Stimulated activated naive CD8-positive, alpha-beta T cell treated with anti-CD3 and anti-CD28 coated beads, Interleukin-15, amount 100 ng/mL, for 72 hours (primary cell): ENCODE results near the gene ITSN2.

Experiments used
- ATAC-seq: fragments of 150-1000 bp; cut with Tn5 transposase; 2 replicates; pipeline ENCODE4 v1.10.0; 2021; ENCODE audit warnings: mild to moderate bottlenecking, moderate library complexity
- DNase-seq, 2 donors: peaks; one replicate each; pipeline ENCODE4 v3.0.0; 2021 to 2022
- H3K27ac Mint-ChIP-seq, 2 donors: one replicate each; pipeline ENCODE4 v1.8.0; 2022; ENCODE audit warnings: mild to moderate bottlenecking in 2 of 2, mixed read lengths in 2 of 2, moderate library complexity in 2 of 2
- H3K27me3 Mint-ChIP-seq: one replicate; pipeline ENCODE4 v1.8.0; 2022; ENCODE audit warnings: mixed read lengths
- H3K4me1 Mint-ChIP-seq: one replicate; pipeline ENCODE4 v1.8.0; 2022; ENCODE audit warnings: mild to moderate bottlenecking, mixed read lengths
- H3K4me3 Mint-ChIP-seq, 2 donors: one replicate each; pipeline ENCODE4 v1.8.0; 2022; ENCODE audit warnings: mild to moderate bottlenecking in 2 of 2, mixed read lengths in 2 of 2, moderate library complexity in 1 of 2
- H3K9me3 Mint-ChIP-seq, 2 donors: one replicate each; pipeline ENCODE4 v1.8.0; 2022; ENCODE audit warnings: mixed read lengths in 2 of 2

ITSN2 gene

DNA sequence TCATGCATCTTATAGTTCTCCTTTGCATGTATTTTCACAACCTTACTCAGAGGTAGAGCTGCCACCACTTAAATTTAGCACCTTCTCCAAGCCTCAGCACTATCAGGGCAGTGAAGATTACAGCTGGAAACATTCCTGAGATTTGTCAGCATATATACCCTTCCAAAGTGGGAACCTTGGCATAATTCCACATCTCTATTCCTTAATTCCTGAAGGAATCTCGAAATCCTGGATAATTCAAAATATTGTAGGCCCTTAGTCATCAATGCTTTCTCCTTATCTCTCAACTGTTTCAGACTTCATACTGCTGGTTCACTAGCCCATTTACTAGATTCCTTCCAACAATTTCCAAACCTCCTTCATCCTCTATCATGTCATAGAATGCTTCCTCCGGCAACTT, 87.4 kb downstream of the ITSN2 start:
- ATAC-seq (no peak), DNase-seq (no peak)
- Mint-ChIP-seq H3K4me3 (no peak overlapping the region), H3K27me3 (no peaks in the 10 kb centered on the region), H3K4me1 (no peaks in the 10 kb centered on the region), H3K9me3 (no peaks in the 10 kb centered on the region), H3K27ac (no peak overlapping the region)

GRCh38 chr2:24272161-24272802, 88.1 kb downstream of the ITSN2 start:
- H3K4me1 Mint-ChIP-seq: no peaks in the 10 kb centered on the region
- no peaks in the 10 kb centered on the region for H3K27me3 Mint-ChIP-seq
- H3K9me3 Mint-ChIP-seq: no peaks in the 10 kb centered on the region
- no peak overlapping the region for H3K4me3 Mint-ChIP-seq
- DNase-seq: no peak
- H3K27ac Mint-ChIP-seq: no peak overlapping the region
- no peak for ATAC-seq

- Mint-ChIP-seq H3K9me3 (no peaks in the 10 kb centered on the region), H3K27ac (peak overlapping the region in 1 of 2 donors; percentile 22), H3K27me3 (no peaks in the 10 kb centered on the region), H3K4me1 (no peaks in the 10 kb centered on the region), H3K4me3 (no peak overlapping the region)
- no peak for DNase-seq
- no peak for ATAC-seq
Observed at GRCh38 chr2:24269265-24269664, 91.1 kb downstream of the ITSN2 start.

DNA sequence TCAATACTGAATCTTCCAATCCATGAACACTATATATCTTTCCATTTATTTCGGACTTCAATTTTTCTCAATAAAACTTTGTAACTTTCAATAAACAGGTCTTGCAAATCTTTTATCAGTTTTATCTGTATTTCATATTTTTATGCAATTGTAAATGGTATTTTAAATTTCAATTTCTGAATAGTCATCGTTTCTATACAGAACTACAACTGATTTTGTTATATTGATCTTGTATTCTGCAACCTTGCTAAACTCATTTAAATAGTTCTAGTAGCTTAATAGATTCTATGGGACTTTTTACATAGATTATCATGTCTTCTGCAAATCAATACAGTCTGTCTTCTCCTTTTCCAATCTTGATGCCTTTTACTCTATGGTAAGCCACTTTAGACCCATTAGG, 95.1 kb downstream of the ITSN2 start:
- ATAC-seq: no peak
- no peak overlapping the region for H3K4me3 Mint-ChIP-seq
- DNase-seq: no peak
- no peaks in the 10 kb centered on the region for H3K27me3 Mint-ChIP-seq
- H3K9me3 Mint-ChIP-seq: no peaks in the 10 kb centered on the region
- peaks cover 7% of the 10 kb centered on the region for H3K4me1 Mint-ChIP-seq
- no peak overlapping the region for H3K27ac Mint-ChIP-seq

GRCh38 chr2:24262421-24262970, 97.8 kb downstream of the ITSN2 start:
- ATAC-seq: no peak
- DNase-seq: no peak
- no peak overlapping the region for H3K4me3 Mint-ChIP-seq
- no peaks in the 10 kb centered on the region for H3K9me3 Mint-ChIP-seq
- no peaks in the 10 kb centered on the region for H3K27me3 Mint-ChIP-seq
- peaks cover 7% of the 10 kb centered on the region for H3K4me1 Mint-ChIP-seq
- peak overlapping the region in 1 of 2 donors; percentile 64 for H3K27ac Mint-ChIP-seq

DNA sequence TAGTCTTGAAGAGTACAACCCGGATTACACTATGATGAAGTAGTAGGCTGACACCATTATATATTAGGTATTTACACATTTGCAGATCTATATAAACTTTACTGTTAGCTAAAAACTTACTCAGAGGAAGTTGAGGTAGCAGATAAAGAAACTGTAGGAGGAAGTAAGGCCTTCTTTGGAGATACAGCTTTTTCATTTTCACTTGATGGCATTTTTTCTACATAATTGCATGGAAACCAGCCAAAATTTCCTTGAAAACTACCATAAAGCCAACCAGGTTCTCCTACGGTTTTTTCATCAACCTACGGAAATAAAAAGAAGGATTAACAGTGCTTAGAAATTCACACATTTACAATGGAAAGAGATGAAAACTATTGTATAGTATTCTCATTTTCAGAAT, 98.9 kb downstream of the ITSN2 start:
- Mint-ChIP-seq H3K27ac (no peak overlapping the region), H3K4me1 (peaks cover 7% of the 10 kb centered on the region), H3K27me3 (no peaks in the 10 kb centered on the region), H3K9me3 (no peaks in the 10 kb centered on the region), H3K4me3 (no peak overlapping the region)
- no peak for ATAC-seq
- no peak for DNase-seq

DNA sequence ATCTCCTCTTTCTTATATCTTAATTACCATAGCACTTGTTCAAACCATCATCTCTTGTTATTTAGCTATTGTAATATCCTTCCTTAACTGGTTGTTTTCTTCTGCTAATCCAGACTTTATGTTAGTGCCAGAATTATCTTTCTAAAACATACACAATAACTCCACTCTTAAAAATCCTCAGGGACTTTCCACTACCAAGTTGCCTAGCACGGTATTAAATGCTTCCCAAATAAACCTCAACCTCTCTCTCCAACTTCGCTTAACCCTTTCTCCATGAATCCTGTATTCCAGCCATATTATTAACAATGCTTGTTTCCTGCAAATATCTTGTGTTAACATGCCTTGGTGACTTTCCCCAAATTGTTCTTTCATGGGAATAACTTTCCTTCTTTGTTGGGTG, 101.0 kb downstream of the ITSN2 start:
- H3K4me3 Mint-ChIP-seq: no peak overlapping the region
- no peaks in the 10 kb centered on the region for H3K27me3 Mint-ChIP-seq

DNA sequence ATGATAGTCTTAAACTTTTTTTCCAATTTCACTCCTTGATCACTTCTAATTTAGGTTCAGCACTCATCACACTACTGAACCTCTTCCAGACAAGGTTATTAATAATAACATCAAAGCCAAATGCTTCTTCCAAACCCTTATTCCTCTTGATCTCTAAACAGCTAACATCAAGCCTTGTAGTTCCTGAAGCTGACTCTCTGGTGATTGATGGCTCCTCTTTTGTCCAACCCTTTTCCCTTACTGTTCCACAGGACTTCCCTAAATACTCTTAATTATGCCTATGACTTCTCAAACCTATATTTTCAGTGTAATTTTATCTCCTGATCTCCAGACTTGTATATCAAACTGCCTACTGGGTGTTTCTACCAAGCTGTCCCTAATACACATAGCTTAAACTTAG, 101.6 kb downstream of the ITSN2 start:
- ATAC-seq (no peak), DNase-seq (no peak)
- H3K27me3 Mint-ChIP-seq: no peaks in the 10 kb centered on the region
- no peak overlapping the region for H3K27ac Mint-ChIP-seq
- no peaks in the 10 kb centered on the region for H3K9me3 Mint-ChIP-seq
- no peak overlapping the region for H3K4me3 Mint-ChIP-seq
- H3K4me1 Mint-ChIP-seq: peaks cover 7% of the 10 kb centered on the region

More for the DNA sequence above, 101.0 kb downstream of the ITSN2 start:
- H3K27ac Mint-ChIP-seq: no peak overlapping the region
- no peak for DNase-seq
- no peaks in the 10 kb centered on the region for H3K9me3 Mint-ChIP-seq
- no peak for ATAC-seq
- H3K4me1 Mint-ChIP-seq: peaks cover 7% of the 10 kb centered on the region

- Mint-ChIP-seq H3K27ac (no peak overlapping the region), H3K4me3 (no peak overlapping the region), H3K9me3 (no peaks in the 10 kb centered on the region), H3K27me3 (no peaks in the 10 kb centered on the region), H3K4me1 (no peaks in the 10 kb centered on the region)
- ATAC-seq: no peak
- no peak for DNase-seq
Observed at GRCh38 chr2:24253303-24253919, 106.9 kb downstream of the ITSN2 start.

- no peak overlapping the region for H3K27ac Mint-ChIP-seq
- no peak for DNase-seq
Observed at GRCh38 chr2:24247592-24247991, 112.7 kb downstream of the ITSN2 start.

GRCh38 chr2:24247164-24247563, 113.2 kb downstream of the ITSN2 start:
- no peak overlapping the region for H3K4me3 Mint-ChIP-seq
- no peaks in the 10 kb centered on the region for H3K27me3 Mint-ChIP-seq
- H3K4me1 Mint-ChIP-seq: no peaks in the 10 kb centered on the region
- H3K9me3 Mint-ChIP-seq: no peaks in the 10 kb centered on the region
- H3K27ac Mint-ChIP-seq: no peak overlapping the region
- ATAC-seq (no peak), DNase-seq (no peak)

More at GRCh38 chr2:24247592-24247991, 112.7 kb downstream of the ITSN2 start:
- no peak overlapping the region for H3K4me3 Mint-ChIP-seq
- H3K9me3 Mint-ChIP-seq: no peaks in the 10 kb centered on the region
- no peak for ATAC-seq
- H3K4me1 Mint-ChIP-seq: no peaks in the 10 kb centered on the region
- no peaks in the 10 kb centered on the region for H3K27me3 Mint-ChIP-seq

DNA sequence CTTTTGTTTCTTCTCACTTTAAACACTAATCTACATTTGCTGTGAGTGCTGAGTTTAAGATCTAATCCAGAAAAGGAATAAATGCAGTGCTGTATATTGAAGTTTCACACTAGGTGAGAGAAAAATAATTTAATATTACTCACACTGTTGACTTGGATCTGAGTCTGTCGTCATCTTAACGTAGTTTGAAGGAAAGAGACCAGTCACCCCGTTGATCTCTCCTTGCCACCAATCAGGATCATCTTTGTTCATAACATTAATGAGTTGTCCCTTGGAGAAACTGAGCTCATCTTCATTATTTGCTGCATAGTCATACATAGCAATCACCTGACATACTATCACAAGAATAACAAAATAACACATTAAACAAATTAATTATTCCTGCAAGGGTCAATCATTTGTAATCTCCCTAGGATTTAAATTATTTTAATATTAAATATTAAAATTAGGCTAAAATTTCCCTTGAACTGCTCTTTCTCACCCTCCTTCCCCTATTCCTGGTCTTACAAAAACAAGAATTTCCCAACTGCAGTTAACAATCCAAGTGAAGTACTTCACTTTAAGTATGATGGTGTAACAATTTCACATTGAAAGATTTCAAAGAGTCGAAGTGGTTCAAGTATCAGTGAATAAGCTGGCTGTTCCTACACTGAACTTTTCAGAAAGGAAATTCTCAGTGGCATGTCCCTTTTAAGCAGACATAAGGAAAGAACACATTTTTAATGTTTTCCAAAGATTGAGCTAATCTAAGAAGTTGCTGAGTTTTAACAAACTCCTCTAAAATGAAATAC, 114.2 kb downstream of the ITSN2 start:
- ATAC-seq (no peak), DNase-seq (no peak)
- H3K9me3 Mint-ChIP-seq: no peaks in the 10 kb centered on the region
- no peak overlapping the region for H3K4me3 Mint-ChIP-seq
- no peaks in the 10 kb centered on the region for H3K4me1 Mint-ChIP-seq
- H3K27ac Mint-ChIP-seq: no peak overlapping the region
- no peaks in the 10 kb centered on the region for H3K27me3 Mint-ChIP-seq

DNA sequence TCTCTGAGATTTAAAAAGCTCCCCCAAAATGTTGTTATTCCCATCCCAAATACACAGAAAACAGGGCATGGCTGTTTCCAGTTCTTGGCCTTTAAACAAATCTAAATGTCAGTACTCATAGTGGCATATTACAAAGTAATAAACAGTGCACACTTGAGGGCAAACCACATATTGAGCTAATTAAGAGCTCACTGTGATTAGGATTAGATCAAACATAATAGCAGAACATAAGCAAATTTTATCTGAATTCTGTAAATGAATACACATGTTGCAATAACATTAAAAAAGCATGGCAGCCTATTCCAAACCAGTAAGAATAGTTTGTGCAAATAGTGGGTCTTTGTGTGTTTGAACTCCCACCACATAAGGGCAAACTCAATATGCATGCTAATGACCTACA, 118.8 kb downstream of the ITSN2 start:
- Mint-ChIP-seq H3K27ac (no peak overlapping the region), H3K4me1 (no peaks in the 10 kb centered on the region), H3K9me3 (no peaks in the 10 kb centered on the region), H3K4me3 (no peak overlapping the region), H3K27me3 (no peaks in the 10 kb centered on the region)
- DNase-seq: no peak
- ATAC-seq: no peak

DNA sequence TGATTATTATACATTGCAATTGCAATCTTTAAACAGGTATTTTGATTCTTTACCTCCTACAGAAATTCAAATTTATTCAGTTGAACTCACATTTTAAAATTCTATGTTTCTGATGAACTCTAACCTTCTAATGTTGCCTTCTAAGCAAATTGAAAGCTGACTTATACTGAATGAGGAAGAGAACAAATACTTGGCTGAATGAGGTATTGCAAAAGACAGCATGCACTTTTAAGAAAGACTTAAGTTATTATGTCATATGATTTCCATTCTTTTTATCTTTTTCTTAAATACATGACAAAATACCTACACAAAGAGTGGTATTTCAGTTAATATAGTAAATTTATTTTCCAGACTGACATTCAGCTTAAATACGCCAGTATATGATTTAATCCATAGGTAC, 120.8 kb downstream of the ITSN2 start:
- ATAC-seq: no peak
- no peaks in the 10 kb centered on the region for H3K4me1 Mint-ChIP-seq

DNA sequence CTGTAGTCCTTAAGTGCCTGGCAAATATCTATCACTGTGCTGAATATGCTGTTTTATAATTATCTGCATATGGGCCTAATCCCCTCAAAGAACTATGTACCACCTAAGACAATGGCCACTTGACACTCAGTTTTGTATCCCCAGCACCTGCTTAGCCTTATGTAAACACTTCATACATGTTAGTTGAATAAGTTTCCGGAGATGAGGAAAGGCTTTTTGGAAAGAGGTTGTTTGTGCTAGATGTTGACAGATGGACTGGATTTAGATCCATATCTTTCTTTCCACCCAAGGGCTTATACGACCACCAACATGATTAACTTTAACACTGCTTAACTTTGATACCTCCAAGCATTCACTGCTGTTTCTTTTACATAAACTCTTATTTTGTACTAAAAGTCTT, 122.2 kb downstream of the ITSN2 start:
- Mint-ChIP-seq H3K4me3 (no peak overlapping the region), H3K27me3 (no peaks in the 10 kb centered on the region), H3K4me1 (no peaks in the 10 kb centered on the region), H3K27ac (no peak overlapping the region), H3K9me3 (no peaks in the 10 kb centered on the region)
- DNase-seq (no peak), ATAC-seq (no peak)

More for the DNA sequence above, 120.8 kb downstream of the ITSN2 start:
- Mint-ChIP-seq H3K9me3 (no peaks in the 10 kb centered on the region), H3K27me3 (no peaks in the 10 kb centered on the region), H3K4me3 (no peak overlapping the region), H3K27ac (no peak overlapping the region)
- DNase-seq: no peak

DNA sequence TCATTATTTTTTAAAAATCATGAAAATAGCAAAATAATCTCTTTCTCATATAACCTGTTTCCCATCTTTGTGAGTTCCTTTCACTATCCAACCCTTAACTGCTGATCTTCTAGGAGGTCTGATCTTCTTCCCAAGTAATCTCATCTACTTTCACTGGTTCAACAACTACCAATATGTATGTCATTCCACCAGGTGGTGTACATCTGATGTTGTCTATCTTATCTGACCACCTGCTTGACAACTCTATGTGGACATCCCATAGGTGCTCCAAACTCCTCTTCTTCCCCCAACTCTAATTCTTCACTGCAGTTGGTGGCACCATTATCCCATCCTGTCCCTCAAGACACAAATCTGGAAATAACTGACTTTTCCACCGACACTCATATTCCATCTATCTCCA, 123.0 kb downstream of the ITSN2 start:
- ATAC-seq: no peak
- H3K27me3 Mint-ChIP-seq: no peaks in the 10 kb centered on the region
- H3K27ac Mint-ChIP-seq: no peak overlapping the region
- no peaks in the 10 kb centered on the region for H3K9me3 Mint-ChIP-seq
- H3K4me1 Mint-ChIP-seq: no peaks in the 10 kb centered on the region
- no peak overlapping the region for H3K4me3 Mint-ChIP-seq
- no peak for DNase-seq
